ENCODE measurements around the gene NT5C2. TPM values are rescaled to one million over a fixed set of nuclear protein-coding genes. Genes with fewer than 3 reads are reported as not detected.
"Not testable (repeated sequence)": the region's sequence is repeated elsewhere in the genome, so short reads cannot be mapped to it uniquely, and the experiment has no call there.

NT5C2 gene
- total RNA-seq, 1 experiment from 2014 or later, result 74.6 TPM

DNA sequence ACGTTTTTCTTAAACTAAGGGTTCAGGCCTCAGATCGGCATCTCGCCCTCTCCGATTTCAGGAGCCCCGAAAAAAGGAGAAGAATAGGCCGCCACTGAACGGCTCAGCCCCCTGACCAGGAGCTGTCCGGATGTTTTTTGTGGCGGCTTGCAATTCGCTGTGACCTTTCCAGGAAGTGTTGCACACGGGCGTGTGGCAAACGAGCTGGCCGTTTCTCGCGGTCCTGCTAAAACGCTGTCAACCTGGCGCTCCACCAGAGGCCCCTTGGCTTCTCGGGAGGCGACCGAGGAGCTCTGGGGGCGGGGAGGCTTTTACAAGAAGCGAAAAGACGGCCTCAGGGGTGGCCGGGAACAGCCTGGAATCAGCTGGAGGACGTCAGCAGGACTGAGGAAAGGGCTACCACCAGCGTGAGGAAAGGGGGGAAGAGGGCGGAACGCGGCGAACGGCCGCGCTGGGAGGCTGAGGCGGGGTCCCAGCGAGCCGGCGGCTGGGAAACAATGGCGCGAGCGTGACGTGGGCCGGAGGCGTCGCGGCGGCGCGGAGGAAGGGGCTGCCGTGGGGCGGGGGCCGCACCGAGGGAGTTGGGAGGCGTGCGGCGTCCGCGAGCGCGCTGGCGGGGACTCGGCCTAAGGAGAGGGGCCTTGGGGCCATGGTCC, 493 bp downstream of the NT5C2 start:
- Histone ChIP-seq H3K79me2 (ENCODE audit: low read length) (peaks cover 58% of the 10 kb centered on the region), H3K9me3 (ENCODE audit: low read length) (no peaks in the 10 kb centered on the region), H3K36me3 (ENCODE audit: low read depth, low read length) (no peaks in the 10 kb centered on the region), H2AFZ (ENCODE audit: low read length) (peak overlapping the region; percentile 45; the same call in 1 of the 2 replicates), H3K4me2 (ENCODE audit: low read length) (peak overlapping the region; percentile 92), H3K27ac (ENCODE audit: low read length) (peak overlapping the region; percentile 76), H3F3A (ENCODE audit: low read length, unreplicated experiment) (peaks cover 3% of the 10 kb centered on the region), H3K4me1 (ENCODE audit: insufficient read depth, low read length) (peaks cover 48% of the 10 kb centered on the region), H4K20me1 (ENCODE audit: low read length) (peaks cover 30% of the 10 kb centered on the region), H3K4me3 (ENCODE audit: low read length) (peak overlapping the region; percentile 99), H3K9me2 (replicated peaks; ENCODE audit: low read length) (no peaks in the 10 kb centered on the region), H3K9ac (ENCODE audit: low read length) (peak overlapping the region; percentile 95), H3K27me3 (ENCODE audit: low read length) (no peaks in the 10 kb centered on the region)
- CTCF ChIA-PET, result interaction anchor here (0.6 to 1.1 kb wide), 3 partner anchors 10 to 41 kb away, joined by 3 to 4 read pairs (median 3); no protein-coding TSS in a partner anchor
- no TSS peak for BruUV-seq (replicated peaks)
- no peak for TF ChIP-seq EZH2phosphoT487 (IDR thresholded peaks at IDR 0.05; ENCODE audit: borderline replicate concordance, low read length)
- TF ChIP-seq EZH2 (IDR thresholded peaks at IDR 0.05; ENCODE audit: low read length, unreplicated experiment), result no peak
- TF ChIP-seq CTCF (conservative IDR thresholded peaks at IDR 0.05; ENCODE audit: low read depth, low read length), result no peak
- peak; percentile 56 for DNase-seq
- POLR2A ChIA-PET (ENCODE audit: unreplicated experiment), result interaction anchor here (0.5 to 2.7 kb wide), 7 partner anchors 10 to 274 kb away, joined by 3 to 38 read pairs (median 8); no protein-coding TSS in a partner anchor
- intact Hi-C loops (cut with micrococcal nuclease), result loop anchor here (1.0 kb wide), 1 partner anchor 41 kb away; no protein-coding TSS in a partner anchor
- peak; percentile 49 for ATAC-seq

DNA sequence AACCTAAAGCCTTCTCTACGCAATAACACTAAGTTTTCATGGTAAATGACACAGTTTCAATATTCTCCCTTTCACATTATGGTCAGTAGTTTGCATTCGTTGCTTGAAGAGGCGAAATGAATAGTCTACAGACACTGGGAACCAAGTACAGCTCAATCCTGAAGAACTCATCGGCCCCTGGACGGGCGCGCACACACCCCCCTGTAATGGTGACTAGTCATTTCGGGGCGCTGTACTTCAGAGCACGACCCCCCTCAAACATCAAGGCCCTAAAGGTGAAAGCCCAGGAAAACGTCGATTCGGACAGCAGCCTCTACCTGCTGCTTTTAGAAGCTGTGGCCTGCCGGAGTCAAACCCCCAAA, 1.0 kb downstream of the NT5C2 start:
- CTCF ChIA-PET, result interaction anchor here (0.6 to 1.1 kb wide), 4 partner anchors 9 to 53 kb away, joined by 3 to 4 read pairs (median 3); no protein-coding TSS in a partner anchor
- H2AFZ ChIP-seq (ENCODE audit: low read length), result peak overlapping the region; percentile 45; the same call in 1 of the 2 replicates
- no peak for DNase-seq
- TF ChIP-seq CTCF (conservative IDR thresholded peaks at IDR 0.05; ENCODE audit: low read depth, low read length) (no peak), EZH2 (IDR thresholded peaks at IDR 0.05; ENCODE audit: low read length, unreplicated experiment) (no peak), EZH2phosphoT487 (IDR thresholded peaks at IDR 0.05; ENCODE audit: borderline replicate concordance, low read length) (no peak)
- intact Hi-C loops (cut with micrococcal nuclease), result loop anchor here (1.0 kb wide), 1 partner anchor 41 kb away; no protein-coding TSS in a partner anchor
- POLR2A ChIA-PET (ENCODE audit: unreplicated experiment), result interaction anchor here (0.6 to 2.7 kb wide), 6 partner anchors 9 to 273 kb away, joined by 3 to 38 read pairs (median 6); no protein-coding TSS in a partner anchor
- ATAC-seq, result no peak
- H3K27me3 ChIP-seq (ENCODE audit: low read length), result no peaks in the 10 kb centered on the region
- H3F3A ChIP-seq (ENCODE audit: low read length, unreplicated experiment), result no peaks in the 10 kb centered on the region
- no peaks in the 10 kb centered on the region for H3K9me2 ChIP-seq (replicated peaks; ENCODE audit: low read length)
- peaks cover 30% of the 10 kb centered on the region for H4K20me1 ChIP-seq (ENCODE audit: low read length)
- no peaks in the 10 kb centered on the region for H3K36me3 ChIP-seq (ENCODE audit: low read depth, low read length)
- H3K79me2 ChIP-seq (ENCODE audit: low read length), result peaks cover 64% of the 10 kb centered on the region
- peak overlapping the region; percentile 95 for H3K9ac ChIP-seq (ENCODE audit: low read length)
- TSS peak; percentile 67 for BruUV-seq (replicated peaks)
- peak overlapping the region; percentile 92 for H3K4me2 ChIP-seq (ENCODE audit: low read length)
- H3K9me3 ChIP-seq (ENCODE audit: low read length), result no peaks in the 10 kb centered on the region
- H3K27ac ChIP-seq (ENCODE audit: low read length), result peak overlapping the region; percentile 76
- H3K4me3 ChIP-seq (ENCODE audit: low read length), result peak overlapping the region; percentile 99
- H3K4me1 ChIP-seq (ENCODE audit: insufficient read depth, low read length), result peaks cover 45% of the 10 kb centered on the region

GRCh38 chr10:103191198-103191597, 1.9 kb downstream of the NT5C2 start:
- intact Hi-C loops (cut with micrococcal nuclease), result loop anchor here (2.0 kb wide), 1 partner anchor 50 kb away; no protein-coding TSS in a partner anchor
- peak overlapping the region; percentile 99 for H3K4me3 ChIP-seq (ENCODE audit: low read length)
- peaks cover 45% of the 10 kb centered on the region for H3K4me1 ChIP-seq (ENCODE audit: insufficient read depth, low read length)
- ATAC-seq; H3K9me3 ChIP-seq (ENCODE audit: low read length); H3K27ac ChIP-seq (ENCODE audit: low read length); BruUV-seq (replicated peaks); DNase-seq; H3K27me3 ChIP-seq (ENCODE audit: low read length); H3K36me3 ChIP-seq (ENCODE audit: low read depth, low read length); H2AFZ ChIP-seq (ENCODE audit: low read length); H3K9me2 ChIP-seq (replicated peaks; ENCODE audit: low read length); H3F3A ChIP-seq (ENCODE audit: low read length, unreplicated experiment): not testable (repeated sequence)
- POLR2A ChIA-PET (ENCODE audit: unreplicated experiment), result interaction anchor here (0.6 to 2.7 kb wide), 4 partner anchors 25 to 50 kb away, joined by 3 to 38 read pairs (median 8); no protein-coding TSS in a partner anchor
- peaks cover 33% of the 10 kb centered on the region for H4K20me1 ChIP-seq (ENCODE audit: low read length)
- CTCF ChIA-PET, result interaction anchor here (0.7 kb wide), 1 partner anchor 54 kb away, joined by 3 read pairs; no protein-coding TSS in a partner anchor
- peaks cover 72% of the 10 kb centered on the region for H3K79me2 ChIP-seq (ENCODE audit: low read length)
- peak overlapping the region; percentile 92 for H3K4me2 ChIP-seq (ENCODE audit: low read length)
- H3K9ac ChIP-seq (ENCODE audit: low read length), result peak overlapping the region; percentile 95; the same call in 1 of the 2 replicates

Measured in PC-3 (cell line).